Heart left ventricle (tissue), 13 donors: ENCODE data around the gene TSPAN32.

Experiments used
- CTCF ChIP-seq, 12 donors: fragments of 200-600 bp; sonication (generic) in 4 of 12; IDR thresholded peaks; one replicate each; pipeline versions ENCODE4 v1.5.0 to v1.8.0; 2018 to 2022; ENCODE audit warnings: antibody characterized with exemption in 12 of 12, mild to moderate bottlenecking in 5 of 12
- POLR2A ChIP-seq, 2 donors: fragments of 450-650 bp; IDR thresholded peaks; one replicate each; pipeline ENCODE4 v1.6.1; 2017; ENCODE audit warnings: antibody characterized with exemption in 2 of 2, mild to moderate bottlenecking in 2 of 2, moderate library complexity in 2 of 2
- donor health status: ischemic (EF 13 %, LVEDD 7.1; RV severe dilation, severe dysfunction).
- donor health status: DM: no; HTN: yes; CAD: no.
- donor health status: DM: no; HTN: no; CAD: no.
- donor health status: ischemic (EF 25% LVEDD 6.9; RV normal size, moderate dysfunction).
- donor health status: ischemic (EF 25% LVEDD 5.7; RV mildly dilated, moderate dysfunction).
- donor health status: ischemic (EF 35%, LVEDD 5.7; RV mildly dilated, moderate dysfunction).
- donor health status: nonischemic (EF 11% LVEDD 7.7; RV severe dilation, severe dysfunction).
- donor health status: DM: yes; HTN: yes; CAD: no.
- donor health status: PGD.
- donor health status: ischemic (EF 29% LVEDD 5.4; RV normal size, mild dysfunction).
- donor health status: nonischemic (EF 23%, LVEDD 6.1; RV moderate dilation, normal function).

- TF ChIP-seq POLR2A (IDR thresholded peaks at IDR 0.05) (no peak), CTCF (IDR thresholded peaks at IDR 0.05) (no peak)
Observed at GRCh38 chr11:2259897-2260451, 41.8 kb upstream of the TSPAN32 start.
